ENCODE results near the gene STK39. TPM values are rescaled to one million over a fixed set of nuclear protein-coding genes. Genes with fewer than 3 reads are reported as not detected.

STK39 gene
- total RNA-seq, 1 donor, result 18.1 TPM

DNA sequence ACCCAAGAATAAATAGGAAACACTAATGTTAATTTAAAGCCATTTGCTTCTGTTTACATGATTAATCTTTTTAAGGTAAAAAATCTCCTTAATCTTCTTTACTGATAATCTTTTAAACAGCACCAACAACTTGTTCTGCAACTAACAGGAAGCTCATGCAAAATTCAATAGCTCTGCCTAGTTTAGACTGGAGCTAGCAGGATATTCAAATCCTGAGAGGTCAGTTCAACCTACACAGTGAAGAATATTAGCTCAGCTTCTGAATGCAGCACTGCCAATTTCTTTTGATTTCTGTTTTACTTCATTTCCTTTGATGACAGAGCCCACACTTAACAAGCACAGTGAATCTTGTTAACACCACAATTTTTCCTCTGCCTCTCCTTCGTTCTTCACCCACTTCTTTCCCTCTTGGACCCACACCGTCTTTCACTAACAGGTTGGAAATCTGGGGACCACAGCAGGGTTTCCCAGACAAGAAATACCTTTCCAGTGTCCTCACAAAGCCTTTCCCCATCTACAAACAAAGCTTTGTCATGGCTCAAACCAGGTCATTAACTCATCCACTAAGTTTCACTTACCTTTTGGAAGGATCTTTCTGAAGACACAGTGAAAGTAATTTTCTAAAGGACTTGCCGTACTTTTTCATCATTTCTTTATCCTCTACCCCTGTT lies 109.8 kb downstream of the STK39 start:
- H2AFZ ChIP-seq (ENCODE audit: low read length), result no peak overlapping the region
- DNase-seq (ENCODE audit: insufficient read length, low spot score, missing footprints), result no peak
- peaks cover 12% of the 10 kb centered on the region for H3K36me3 ChIP-seq (ENCODE audit: insufficient read depth, low read length)
- peaks cover 20% of the 10 kb centered on the region for H3K4me1 ChIP-seq (ENCODE audit: insufficient read depth, low read length)
- H3K4me3 ChIP-seq (ENCODE audit: insufficient read depth, low read length), result no peak overlapping the region
- H3K9me3 ChIP-seq (ENCODE audit: low read depth, low read length), result no peaks in the 10 kb centered on the region
- no peaks in the 10 kb centered on the region for H3K27me3 ChIP-seq (ENCODE audit: insufficient read depth, low read length)
- no peak overlapping the region for H3K4me2 ChIP-seq (ENCODE audit: insufficient read depth, low read length)
- H3K79me2 ChIP-seq (ENCODE audit: insufficient read depth, low read length), result peaks cover 3% of the 10 kb centered on the region
- H4K20me1 ChIP-seq (ENCODE audit: insufficient read depth, low read length), result peaks cover 6% of the 10 kb centered on the region
- H3K27ac ChIP-seq (ENCODE audit: low read depth, low read length), result no peak overlapping the region
- TF ChIP-seq, protein P1, sequence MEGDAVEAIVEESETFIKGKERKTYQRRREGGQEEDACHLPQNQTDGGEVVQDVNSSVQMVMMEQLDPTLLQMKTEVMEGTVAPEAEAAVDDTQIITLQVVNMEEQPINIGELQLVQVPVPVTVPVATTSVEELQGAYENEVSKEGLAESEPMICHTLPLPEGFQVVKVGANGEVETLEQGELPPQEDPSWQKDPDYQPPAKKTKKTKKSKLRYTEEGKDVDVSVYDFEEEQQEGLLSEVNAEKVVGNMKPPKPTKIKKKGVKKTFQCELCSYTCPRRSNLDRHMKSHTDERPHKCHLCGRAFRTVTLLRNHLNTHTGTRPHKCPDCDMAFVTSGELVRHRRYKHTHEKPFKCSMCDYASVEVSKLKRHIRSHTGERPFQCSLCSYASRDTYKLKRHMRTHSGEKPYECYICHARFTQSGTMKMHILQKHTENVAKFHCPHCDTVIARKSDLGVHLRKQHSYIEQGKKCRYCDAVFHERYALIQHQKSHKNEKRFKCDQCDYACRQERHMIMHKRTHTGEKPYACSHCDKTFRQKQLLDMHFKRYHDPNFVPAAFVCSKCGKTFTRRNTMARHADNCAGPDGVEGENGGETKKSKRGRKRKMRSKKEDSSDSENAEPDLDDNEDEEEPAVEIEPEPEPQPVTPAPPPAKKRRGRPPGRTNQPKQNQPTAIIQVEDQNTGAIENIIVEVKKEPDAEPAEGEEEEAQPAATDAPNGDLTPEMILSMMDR (IDR thresholded peaks at IDR 0.05; ENCODE audit: extremely low read depth, low read depth, low read length), result no peak

DNA sequence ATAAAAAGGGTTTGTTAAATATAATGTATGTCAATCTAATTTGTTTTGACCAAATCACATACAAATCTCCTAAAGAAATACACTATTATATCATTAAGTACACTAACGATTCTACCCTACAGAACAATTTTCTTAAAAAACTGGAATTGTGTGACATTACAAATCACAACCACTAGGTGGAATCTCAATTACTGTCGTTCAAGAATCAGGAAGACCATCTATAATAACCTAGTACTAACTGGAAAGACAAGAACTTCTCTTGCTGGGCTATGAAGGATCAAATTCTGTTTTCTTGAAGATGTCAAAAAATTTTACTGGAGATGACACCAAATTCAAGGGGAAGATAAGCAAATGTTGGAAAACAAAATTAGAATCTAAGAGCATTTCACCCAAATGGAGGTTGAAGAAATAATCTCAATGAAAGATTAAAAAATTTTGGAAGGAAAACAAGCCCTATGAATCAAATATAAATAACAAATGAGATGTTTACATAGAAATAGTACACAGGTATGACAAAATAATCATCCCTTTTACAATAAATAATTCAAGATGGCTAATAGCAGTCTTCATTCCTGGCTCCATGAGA lies 110.9 kb downstream of the STK39 start:
- peaks cover 20% of the 10 kb centered on the region for H3K4me1 ChIP-seq (ENCODE audit: insufficient read depth, low read length)
- no peak for DNase-seq (ENCODE audit: insufficient read length, low spot score, missing footprints)
- no peaks in the 10 kb centered on the region for H3K27me3 ChIP-seq (ENCODE audit: insufficient read depth, low read length)
- TF ChIP-seq, protein P1 (IDR thresholded peaks at IDR 0.05; ENCODE audit: extremely low read depth, low read depth, low read length), result peak; percentile 54
- H3K79me2 ChIP-seq (ENCODE audit: insufficient read depth, low read length), result peaks cover 10% of the 10 kb centered on the region
- no peaks in the 10 kb centered on the region for H3K9me3 ChIP-seq (ENCODE audit: low read depth, low read length)
- no peak overlapping the region for H3K4me3 ChIP-seq (ENCODE audit: insufficient read depth, low read length)
- peaks cover 12% of the 10 kb centered on the region for H3K36me3 ChIP-seq (ENCODE audit: insufficient read depth, low read length)
- H3K27ac ChIP-seq (ENCODE audit: low read depth, low read length), result no peak overlapping the region
- H3K4me2 ChIP-seq (ENCODE audit: insufficient read depth, low read length), result no peak overlapping the region
- H4K20me1 ChIP-seq (ENCODE audit: insufficient read depth, low read length), result peaks cover 6% of the 10 kb centered on the region
- H2AFZ ChIP-seq (ENCODE audit: low read length), result no peak overlapping the region

DNA sequence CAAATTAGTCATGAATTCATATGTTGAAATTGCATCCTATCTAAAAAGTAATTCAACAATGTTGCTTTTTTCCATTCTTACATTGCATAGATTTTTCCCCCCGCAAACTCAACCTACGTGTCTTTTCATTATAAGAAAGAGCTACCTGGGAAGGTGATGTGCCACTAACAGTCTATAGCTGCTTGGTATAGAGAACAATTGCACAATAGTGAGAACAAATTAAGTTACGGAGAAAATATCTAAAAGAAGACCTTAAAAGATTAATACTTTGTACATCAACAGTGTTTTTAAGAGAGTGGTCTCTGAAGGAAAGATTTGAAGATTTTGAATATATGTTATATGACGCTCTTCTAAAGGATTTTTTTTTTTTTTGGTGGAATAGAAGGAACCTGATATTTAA lies 111.8 kb downstream of the STK39 start:
- H3K9me3 ChIP-seq (ENCODE audit: low read depth, low read length), result no peaks in the 10 kb centered on the region
- H2AFZ ChIP-seq (ENCODE audit: low read length), result no peak overlapping the region
- no peak overlapping the region for H3K4me2 ChIP-seq (ENCODE audit: insufficient read depth, low read length)
- no peaks in the 10 kb centered on the region for H3K27me3 ChIP-seq (ENCODE audit: insufficient read depth, low read length)
- TF ChIP-seq, protein P1 (IDR thresholded peaks at IDR 0.05; ENCODE audit: extremely low read depth, low read depth, low read length), result no peak
- peaks cover 12% of the 10 kb centered on the region for H3K36me3 ChIP-seq (ENCODE audit: insufficient read depth, low read length)
- peaks cover 20% of the 10 kb centered on the region for H3K4me1 ChIP-seq (ENCODE audit: insufficient read depth, low read length)
- peaks cover 10% of the 10 kb centered on the region for H3K79me2 ChIP-seq (ENCODE audit: insufficient read depth, low read length)
- H3K4me3 ChIP-seq (ENCODE audit: insufficient read depth, low read length), result no peak overlapping the region
- peaks cover 6% of the 10 kb centered on the region for H4K20me1 ChIP-seq (ENCODE audit: insufficient read depth, low read length)
- no peak overlapping the region for H3K27ac ChIP-seq (ENCODE audit: low read depth, low read length)
- no peak for DNase-seq (ENCODE audit: insufficient read length, low spot score, missing footprints)

DNA sequence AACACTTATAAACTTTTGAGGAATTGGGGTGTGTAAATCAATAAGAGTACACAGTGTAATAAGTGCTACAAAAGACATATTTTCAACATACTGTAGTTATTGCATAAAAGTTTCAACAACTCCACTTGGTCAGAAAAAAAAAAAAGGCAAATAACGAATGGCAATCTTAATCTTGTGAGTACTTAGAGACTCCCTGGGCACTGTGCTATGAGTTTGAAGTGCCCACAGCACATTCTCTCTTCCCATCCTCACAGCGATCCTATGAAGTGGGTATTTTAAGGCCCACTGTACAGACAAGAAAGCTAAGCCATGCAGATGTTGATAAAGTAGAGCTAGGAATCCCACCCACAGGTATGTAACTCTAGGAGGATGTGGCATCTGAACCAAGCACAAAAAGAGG lies 112.3 kb downstream of the STK39 start:
- H3K4me1 ChIP-seq (ENCODE audit: insufficient read depth, low read length), result peaks cover 20% of the 10 kb centered on the region
- no peak overlapping the region for H2AFZ ChIP-seq (ENCODE audit: low read length)
- H3K27me3 ChIP-seq (ENCODE audit: insufficient read depth, low read length), result no peaks in the 10 kb centered on the region
- H3K9me3 ChIP-seq (ENCODE audit: low read depth, low read length), result no peaks in the 10 kb centered on the region
- TF ChIP-seq, protein P1 (IDR thresholded peaks at IDR 0.05; ENCODE audit: extremely low read depth, low read depth, low read length), result no peak
- no peak for DNase-seq (ENCODE audit: insufficient read length, low spot score, missing footprints)
- peaks cover 10% of the 10 kb centered on the region for H3K79me2 ChIP-seq (ENCODE audit: insufficient read depth, low read length)
- H4K20me1 ChIP-seq (ENCODE audit: insufficient read depth, low read length), result peaks cover 6% of the 10 kb centered on the region
- peaks cover 12% of the 10 kb centered on the region for H3K36me3 ChIP-seq (ENCODE audit: insufficient read depth, low read length)
- peak overlapping the region; percentile 38 for H3K4me2 ChIP-seq (ENCODE audit: insufficient read depth, low read length)
- no peak overlapping the region for H3K27ac ChIP-seq (ENCODE audit: low read depth, low read length)
- no peak overlapping the region for H3K4me3 ChIP-seq (ENCODE audit: insufficient read depth, low read length)

Measured in osteoblast (primary cell).